ENCODE results near the gene EVC2.

The EVC2 gene

GRCh38 chr4:5711479-5712184 lies 3.3 kb upstream of the EVC2 start:
- no peak for DNase-seq (ENCODE audit: low spot score)

- DNase-seq (ENCODE audit: low spot score) = no peak
Measured at GRCh38 chr4:5710961-5711478, 2.7 kb upstream of the EVC2 start, which contains the start of gene EVC. TSS of gene EVC (plus strand) at chr4:5711201. CDS start at chr4:5711381, 180 bp downstream.

GRCh38 chr4:5710065-5710960 lies 2.0 kb upstream of the EVC2 start:
- DNase-seq (ENCODE audit: low spot score) = no peak

- no peak for DNase-seq (ENCODE audit: low spot score)
Measured at GRCh38 chr4:5709207-5709575, 832 bp upstream of the EVC2 start.

- DNase-seq (ENCODE audit: low spot score) = no peak
Measured at GRCh38 chr4:5707778-5708448, 446 bp downstream of the EVC2 start.

GRCh38 chr4:5707366-5707765 lies 993 bp downstream of the EVC2 start:
- no peak for DNase-seq (ENCODE audit: low spot score)

- no peak for DNase-seq (ENCODE audit: low spot score)
Measured at GRCh38 chr4:5706486-5707290, 1.7 kb downstream of the EVC2 start.

- no peak for DNase-seq (ENCODE audit: low spot score)
Measured at GRCh38 chr4:5705647-5706320, 2.6 kb downstream of the EVC2 start.

- no peak for DNase-seq (ENCODE audit: low spot score)
Measured at GRCh38 chr4:5704276-5704675, 4.1 kb downstream of the EVC2 start.

GRCh38 chr4:5703831-5704230 lies 4.5 kb downstream of the EVC2 start:
- DNase-seq (ENCODE audit: low spot score) = no peak

- DNase-seq (ENCODE audit: low spot score) = no peak
Measured at GRCh38 chr4:5701971-5702370, 6.4 kb downstream of the EVC2 start.

GRCh38 chr4:5700459-5700858 lies 7.9 kb downstream of the EVC2 start:
- no peak for DNase-seq (ENCODE audit: low spot score)

GRCh38 chr4:5696341-5696740 lies 12.0 kb downstream of the EVC2 start:
- no peak for DNase-seq (ENCODE audit: low spot score)

- no peak for DNase-seq (ENCODE audit: low spot score)
Measured at GRCh38 chr4:5693871-5694270, 14.5 kb downstream of the EVC2 start.

GRCh38 chr4:5691491-5692132 lies 16.7 kb downstream of the EVC2 start:
- no peak for DNase-seq (ENCODE audit: low spot score)

GRCh38 chr4:5689065-5689464 lies 19.3 kb downstream of the EVC2 start:
- no peak for DNase-seq (ENCODE audit: low spot score)

GRCh38 chr4:5686338-5686737 lies 22.0 kb downstream of the EVC2 start:
- DNase-seq (ENCODE audit: low spot score) = no peak

GRCh38 chr4:5685296-5685695 lies 23.1 kb downstream of the EVC2 start:
- DNase-seq (ENCODE audit: low spot score) = no peak

GRCh38 chr4:5683566-5683965 lies 24.8 kb downstream of the EVC2 start:
- DNase-seq (ENCODE audit: low spot score) = no peak

- no peak for DNase-seq (ENCODE audit: low spot score)
Measured at GRCh38 chr4:5678977-5679376, 29.4 kb downstream of the EVC2 start.

GRCh38 chr4:5676763-5677162 lies 31.6 kb downstream of the EVC2 start:
- no peak for DNase-seq (ENCODE audit: low spot score)

Measured in CD4-positive, alpha-beta T cell treated with Interleukin-6 at 100 ng/mL for 8 hours (primary cell).